H9 (cell line): Measurements from ENCODE around the gene SLC10A4. TPM values are rescaled to one million over a fixed set of nuclear protein-coding genes. Genes with fewer than 3 reads are reported as not detected.
A peak's percentile ranks its signal among the peaks of the same experiment; 100 is the strongest.

Experiments used
- DNase-seq: peaks from one replicate; pipeline ENCODE4 v3.0.0-alpha.2; 2017
- H2AFZ ChIP-seq: one replicate; pipeline ENCODE4 v1.6.1; 2013; ENCODE audit warnings: mild to moderate bottlenecking, low read length, control low read depth, moderate library complexity
- H2AK5ac ChIP-seq: 2 replicates; pipeline ENCODE4 v1.6.1; 2013; ENCODE audit warnings: low read length, control low read depth, mixed read lengths; ENCODE audit not compliant: insufficient read length
- H2BK120ac ChIP-seq: one replicate; pipeline ENCODE4 v1.6.1; 2013; ENCODE audit warnings: low read depth, mild to moderate bottlenecking, low read length, control low read depth, inconsistent platforms; ENCODE audit not compliant: poor library complexity, severe bottlenecking
- H2BK12ac ChIP-seq: 2 replicates; pipeline ENCODE4 v1.6.1; 2013; ENCODE audit warnings: low read length, control low read depth, mixed read lengths, low read depth; ENCODE audit not compliant: insufficient read length
- H2BK15ac ChIP-seq: 2 replicates; pipeline ENCODE4 v1.6.1; 2013; ENCODE audit warnings: low read depth, low read length, control low read depth
- H2BK20ac ChIP-seq: one replicate; pipeline ENCODE4 v1.6.1; 2013; ENCODE audit warnings: low read depth, mild to moderate bottlenecking, low read length, control low read depth, inconsistent platforms; ENCODE audit not compliant: poor library complexity, severe bottlenecking
- H2BK5ac ChIP-seq: 2 replicates; pipeline ENCODE4 v1.6.1; 2013; ENCODE audit warnings: low read length, control low read depth, mixed read lengths; ENCODE audit not compliant: insufficient read length
- H3K14ac ChIP-seq: 2 replicates; pipeline ENCODE4 v1.6.1; 2013; ENCODE audit warnings: low read length, control low read depth; ENCODE audit not compliant: insufficient read depth
- H3K18ac ChIP-seq: 2 replicates; pipeline ENCODE4 v1.6.1; 2013; ENCODE audit warnings: low read depth, mild to moderate bottlenecking, mixed read lengths, low read length, control low read depth; ENCODE audit not compliant: insufficient read length
- H3K23ac ChIP-seq: 2 replicates; pipeline ENCODE4 v1.6.1; 2013; ENCODE audit warnings: low read length, control low read depth, mixed read lengths, low read depth; ENCODE audit not compliant: insufficient read length
- H3K23me2 ChIP-seq: 2 replicates; pipeline ENCODE4 v1.6.1; 2013; ENCODE audit warnings: low read depth, mild to moderate bottlenecking, mixed read lengths, low read length, control low read depth; ENCODE audit not compliant: insufficient read length, poor library complexity, severe bottlenecking
- H3K27ac ChIP-seq: 2 replicates; pipeline ENCODE4 v1.5.1; 2013; ENCODE audit warnings: low read length, control low read depth, mixed read lengths, low read depth; ENCODE audit not compliant: insufficient read length
- H3K27me3 ChIP-seq: 2 replicates; pipeline ENCODE4 v1.6.1; 2013; ENCODE audit warnings: low read length, control low read depth, inconsistent platforms; ENCODE audit not compliant: insufficient read depth
- H3K4ac ChIP-seq: 2 replicates; pipeline ENCODE4 v1.6.1; 2013; ENCODE audit warnings: low read depth, mild to moderate bottlenecking, control low read depth, inconsistent platforms, low read length, moderate library complexity
- H3K4me1 ChIP-seq: 2 replicates; pipeline ENCODE4 v1.6.1; 2013; ENCODE audit warnings: low read length, control low read depth, inconsistent platforms; ENCODE audit not compliant: insufficient read depth
- H3K4me2 ChIP-seq: 2 replicates; pipeline ENCODE4 v1.6.1; 2013; ENCODE audit warnings: low read length, control low read depth, mixed read lengths; ENCODE audit not compliant: insufficient read length, insufficient read depth
- H3K56ac ChIP-seq: 2 replicates; pipeline ENCODE4 v1.6.1; 2013; ENCODE audit warnings: low read depth, mild to moderate bottlenecking, mixed read lengths, low read length, control low read depth; ENCODE audit not compliant: insufficient read length
- H3K79me1 ChIP-seq: 2 replicates; pipeline ENCODE4 v1.6.1; 2013; ENCODE audit warnings: low read depth, mild to moderate bottlenecking, moderate library complexity, low read length, control low read depth, inconsistent platforms; ENCODE audit not compliant: insufficient read depth, poor library complexity, severe bottlenecking
- H3K79me2 ChIP-seq: 2 replicates; pipeline ENCODE4 v1.6.1; 2013; ENCODE audit warnings: low read length, control low read depth, inconsistent platforms; ENCODE audit not compliant: insufficient read depth
- H3K9ac ChIP-seq: 2 replicates; pipeline ENCODE4 v1.6.1; 2013; ENCODE audit warnings: low read length, control low read depth, mixed read lengths; ENCODE audit not compliant: insufficient read length; ENCODE audit errors: extremely low read depth
- H3K9me3 ChIP-seq: one replicate; pipeline ENCODE4 v1.6.1; 2013; ENCODE audit warnings: low read depth, low read length, inconsistent platforms; ENCODE audit not compliant: control insufficient read depth
- H3T11ph ChIP-seq: one replicate; pipeline ENCODE4 v1.6.1; 2013; ENCODE audit warnings: mild to moderate bottlenecking, low read length, control low read depth, inconsistent platforms
- H4K20me1 ChIP-seq: one replicate; pipeline ENCODE4 v1.6.1; 2013; ENCODE audit not compliant: control insufficient read depth, insufficient read length, insufficient read depth
- H4K5ac ChIP-seq: 2 replicates; pipeline ENCODE4 v1.6.1; 2013; ENCODE audit warnings: low read depth, mild to moderate bottlenecking, mixed read lengths, low read length, control low read depth; ENCODE audit not compliant: insufficient read length
- H4K8ac ChIP-seq: replicated peaks from 2 replicates; pipeline ENCODE4 v1.6.1; 2013; ENCODE audit warnings: low read length, control low read depth, mixed read lengths, low read depth; ENCODE audit not compliant: insufficient read length
- H4K91ac ChIP-seq: 2 replicates; pipeline ENCODE4 v1.6.1; 2013; ENCODE audit warnings: low read depth, mild to moderate bottlenecking, moderate library complexity, mixed read lengths, low read length, control low read depth; ENCODE audit not compliant: insufficient read length
- H3K27ac Mint-ChIP-seq, 3 experiments: 2 replicates in 2 of 3; 3 replicates in 1 of 3; pipeline ENCODE4 v1.8.0; 2020 to 2021; ENCODE audit warnings: mixed read lengths in 3 of 3, mild to moderate bottlenecking in 1 of 3, moderate library complexity in 1 of 3
- H3K27me3 Mint-ChIP-seq: 2 replicates; pipeline ENCODE4 v1.8.0; 2021; ENCODE audit warnings: low read depth, mild to moderate bottlenecking, moderate library complexity, mixed read lengths
- H3K36me3 Mint-ChIP-seq, 3 experiments: 2 replicates in 2 of 3; 3 replicates in 1 of 3; pipeline ENCODE4 v1.8.0; 2020 to 2021; ENCODE audit warnings: low read depth in 3 of 3, mixed read lengths in 3 of 3; ENCODE audit not compliant: insufficient read depth in 1 of 3
- H3K4me1 Mint-ChIP-seq, 2 experiments: 2 replicates each; pipeline ENCODE4 v1.8.0; 2020; ENCODE audit warnings: mixed read lengths in 2 of 2
- H3K4me3 Mint-ChIP-seq, 2 experiments: 2 replicates in 1 of 2; 3 replicates in 1 of 2; pipeline ENCODE4 v1.8.0; 2020 to 2021; ENCODE audit warnings: mild to moderate bottlenecking in 2 of 2, mixed read lengths in 2 of 2, moderate library complexity in 1 of 2
- H3K9me3 Mint-ChIP-seq, 2 experiments: 2 replicates in 1 of 2; 3 replicates in 1 of 2; pipeline ENCODE4 v1.8.0; 2020; ENCODE audit warnings: mild to moderate bottlenecking in 2 of 2, mixed read lengths in 2 of 2, moderate library complexity in 1 of 2
- total RNA-seq: library from RNA; stranded (reverse); gene quantifications from 2 replicates; pipeline ENCODE4 v1.2.1, GENCODE V29; 2021
- TF ChIP-seq, protein P1 (sequence below): fragments of 200-600 bp; sonication (generic); conservative IDR thresholded peaks from 3 replicates; pipeline ENCODE4 v1.8.0; 2021; ENCODE audit warnings: antibody characterized with exemption, mild to moderate bottlenecking

The SLC10A4 gene
- total RNA-seq, 1 experiment from 2014 or later: 1.7 TPM

DNA sequence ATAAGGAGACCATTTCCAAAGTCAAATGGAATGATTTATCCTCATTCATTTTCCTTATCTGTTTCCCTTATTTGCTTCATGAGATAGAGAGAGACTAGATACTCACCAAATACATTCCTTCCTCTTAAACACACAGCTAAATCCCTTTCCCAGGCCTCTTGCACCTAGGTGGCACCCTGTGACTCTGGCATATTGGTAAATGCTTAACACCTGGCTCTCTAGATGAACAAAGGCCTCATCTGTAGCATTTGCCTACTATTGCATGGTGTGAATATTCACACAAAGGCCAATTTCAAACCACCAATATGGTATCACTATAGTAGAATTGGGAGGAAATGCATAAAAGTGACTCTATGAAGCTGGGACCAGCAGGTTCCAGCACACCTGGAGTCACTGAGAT, 22.1 kb upstream of the SLC10A4 start:
- H3K27ac ChIP-seq: no peak overlapping the region
- TF ChIP-seq, protein P1, sequence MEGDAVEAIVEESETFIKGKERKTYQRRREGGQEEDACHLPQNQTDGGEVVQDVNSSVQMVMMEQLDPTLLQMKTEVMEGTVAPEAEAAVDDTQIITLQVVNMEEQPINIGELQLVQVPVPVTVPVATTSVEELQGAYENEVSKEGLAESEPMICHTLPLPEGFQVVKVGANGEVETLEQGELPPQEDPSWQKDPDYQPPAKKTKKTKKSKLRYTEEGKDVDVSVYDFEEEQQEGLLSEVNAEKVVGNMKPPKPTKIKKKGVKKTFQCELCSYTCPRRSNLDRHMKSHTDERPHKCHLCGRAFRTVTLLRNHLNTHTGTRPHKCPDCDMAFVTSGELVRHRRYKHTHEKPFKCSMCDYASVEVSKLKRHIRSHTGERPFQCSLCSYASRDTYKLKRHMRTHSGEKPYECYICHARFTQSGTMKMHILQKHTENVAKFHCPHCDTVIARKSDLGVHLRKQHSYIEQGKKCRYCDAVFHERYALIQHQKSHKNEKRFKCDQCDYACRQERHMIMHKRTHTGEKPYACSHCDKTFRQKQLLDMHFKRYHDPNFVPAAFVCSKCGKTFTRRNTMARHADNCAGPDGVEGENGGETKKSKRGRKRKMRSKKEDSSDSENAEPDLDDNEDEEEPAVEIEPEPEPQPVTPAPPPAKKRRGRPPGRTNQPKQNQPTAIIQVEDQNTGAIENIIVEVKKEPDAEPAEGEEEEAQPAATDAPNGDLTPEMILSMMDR: no peak
- H3K23ac ChIP-seq: no peak overlapping the region
- no peaks in the 10 kb centered on the region for H4K20me1 ChIP-seq
- peak overlapping the region; percentile 3 for H2BK5ac ChIP-seq
- H3K27me3 Mint-ChIP-seq: no peaks in the 10 kb centered on the region; the same call in 1 of the 2 replicates
- no peaks in the 10 kb centered on the region for H3K4me1 ChIP-seq
- H3K4me2 ChIP-seq: no peak overlapping the region
- H3K27ac Mint-ChIP-seq: no peak overlapping the region
- no peak overlapping the region for H3T11ph ChIP-seq
- peaks cover 3% of the 10 kb centered on the region for H3K23me2 ChIP-seq
- H3K9me3 ChIP-seq: no peaks in the 10 kb centered on the region
- H3K18ac ChIP-seq: no peak overlapping the region
- H3K36me3 Mint-ChIP-seq: no peaks in the 10 kb centered on the region
- H4K91ac ChIP-seq: no peak overlapping the region
- H4K8ac ChIP-seq: no peak overlapping the region
- no peak overlapping the region for H3K14ac ChIP-seq
- no peaks in the 10 kb centered on the region for H3K4me1 Mint-ChIP-seq
- H3K79me2 ChIP-seq: no peaks in the 10 kb centered on the region
- H2AFZ ChIP-seq: no peak overlapping the region
- H2BK20ac ChIP-seq: no peak overlapping the region
- H3K79me1 ChIP-seq: no peaks in the 10 kb centered on the region
- H3K27me3 ChIP-seq: no peaks in the 10 kb centered on the region
- H3K9ac ChIP-seq: no peak overlapping the region
- H4K5ac ChIP-seq: no peak overlapping the region
- H2AK5ac ChIP-seq: no peak overlapping the region
- no peak for DNase-seq
- H3K4me3 Mint-ChIP-seq: no peak overlapping the region
- no peak overlapping the region for H3K56ac ChIP-seq
- H2BK15ac ChIP-seq: no peak overlapping the region
- no peaks in the 10 kb centered on the region for H3K9me3 Mint-ChIP-seq
- H2BK12ac ChIP-seq: no peak overlapping the region
- no peak overlapping the region for H2BK120ac ChIP-seq
- H3K4ac ChIP-seq: no peak overlapping the region
